K562 (cell line): Measurements from ENCODE around the gene GULP1. TPM values are rescaled to one million over a fixed set of nuclear protein-coding genes. Genes with fewer than 3 reads are reported as not detected.

Experiments used
- ATAC-seq: fragments of 200-7000 bp; cut with Tn5 transposase; 3 replicates; pipeline ENCODE4 v1.9.1; 2020; ENCODE audit warnings: moderate library complexity
- BruUV-seq: library from RNA; stranded (reverse); fragments of 400-500 nt; replicated peaks from 2 replicates; lab custom pipeline; 2021; lab: Mats Ljungman, UMichigan
- CTCF ChIA-PET: fragments of 300-600 bp; formaldehyde crosslinking; extraction: SDS; loops from one replicate; lab custom pipeline; 2021; ENCODE audit warnings: low intra/inter-chr PET ratio; lab: Yijun Ruan, JAX
- POLR2A ChIA-PET: fragments of 300-600, 350-650 bp; sonication (Branson Sonifier 250); formaldehyde crosslinking; extraction: SDS; loops from one replicate; lab custom pipeline; 2021; ENCODE audit warnings: antibody characterized with exemption, inconsistent platforms; lab: Yijun Ruan, JAX
- DNase-seq, 4 experiments: peaks; one replicate each; pipeline versions ENCODE4 v3.0.0 to v3.0.0-alpha.2; 2011 to 2018; ENCODE audit warnings: low spot score in 3 of 4, mixed read lengths in 3 of 4; ENCODE audit errors: extremely low read depth in 1 of 4
- FAIRE-seq: peaks from 2 replicates; lab custom pipeline; 2011; peaks lifted over from hg19 to GRCh38; lab: Jason Lieb, UNC
- H2AFZ ChIP-seq: 2 replicates; pipeline ENCODE4 v1.6.0; 2011; ENCODE audit warnings: low read depth, low read length, control low read depth, inconsistent platforms
- H3K27ac ChIP-seq: fragments of 200-600 bp; 3 replicates; pipeline ENCODE4 v1.8.0; 2011; ENCODE audit warnings: low read depth, mild to moderate bottlenecking, control low read depth, inconsistent platforms, low read length, moderate library complexity, mixed read lengths; ENCODE audit errors: extremely low read depth
- H3K27me3 ChIP-seq, 2 experiments: fragments of 300-600 bp in 1 of 2; 2 replicates in 1 of 2; 3 replicates in 1 of 2; pipeline versions ENCODE4 v1.6.0 to v1.8.0; 2011; ENCODE audit warnings: inconsistent platforms in 2 of 2, low read length in 2 of 2, mild to moderate bottlenecking in 1 of 2, mixed read lengths in 1 of 2, moderate library complexity in 1 of 2; ENCODE audit not compliant: control insufficient read depth in 2 of 2, insufficient read depth in 2 of 2
- H3K36me3 ChIP-seq: fragments of 300-600 bp; 3 replicates; pipeline ENCODE4 v1.8.0; 2011; ENCODE audit warnings: mild to moderate bottlenecking, low read length, inconsistent platforms; ENCODE audit not compliant: control insufficient read depth, insufficient read depth
- H3K4me1 ChIP-seq, 2 experiments: fragments of 200-600 bp in 1 of 2; replicated peaks in 1 of 2; 2 replicates in 1 of 2; 3 replicates in 1 of 2; pipeline versions ENCODE4 v1.5.1 to v1.8.0; 2011; ENCODE audit warnings: inconsistent platforms in 2 of 2, low read length in 2 of 2, mild to moderate bottlenecking in 1 of 2, mixed read lengths in 1 of 2, moderate library complexity in 1 of 2; ENCODE audit not compliant: control insufficient read depth in 2 of 2, insufficient read depth in 2 of 2
- H3K4me2 ChIP-seq: 2 replicates; pipeline ENCODE4 v1.6.1; 2011; ENCODE audit warnings: low read length, control low read depth, inconsistent platforms, mixed read lengths; ENCODE audit not compliant: insufficient read depth
- H3K4me3 ChIP-seq: fragments of 200-600 bp; sonication (generic), shearing (Covaris generic); 2 replicates; pipeline ENCODE4 v1.5.1; 2016; ENCODE audit warnings: control low read depth, inconsistent platforms
- H3K79me2 ChIP-seq: fragments of 200-600 bp; 3 replicates; pipeline ENCODE4 v1.8.0; 2011; ENCODE audit warnings: low read length, inconsistent platforms; ENCODE audit not compliant: control insufficient read depth, insufficient read depth
- H3K9ac ChIP-seq, 2 experiments: 2 replicates each; pipeline versions ENCODE4 v1.6.0 to v1.6.1; 2011; ENCODE audit warnings: low read depth in 2 of 2, low read length in 2 of 2, control low read depth in 1 of 2, inconsistent platforms in 1 of 2, mild to moderate bottlenecking in 1 of 2, mixed read lengths in 1 of 2; ENCODE audit not compliant: insufficient read depth in 1 of 2
- H3K9me1 ChIP-seq: one replicate; pipeline ENCODE4 v1.6.0; 2011; ENCODE audit warnings: inconsistent platforms, mild to moderate bottlenecking, low read length, moderate library complexity; ENCODE audit not compliant: control insufficient read depth, insufficient read depth
- H3K9me3 ChIP-seq: replicated peaks from 2 replicates; pipeline ENCODE4 v1.5.1; 2011; ENCODE audit warnings: low read depth, low read length, inconsistent platforms; ENCODE audit not compliant: control insufficient read depth, insufficient read depth
- H4K20me1 ChIP-seq: replicated peaks from 2 replicates; pipeline ENCODE4 v1.6.1; 2011; ENCODE audit warnings: low read length, inconsistent platforms, mixed read lengths; ENCODE audit not compliant: control insufficient read depth, insufficient read depth
- BHLHE40 ChIP-seq: IDR thresholded peaks from 2 replicates; pipeline ENCODE4 v1.6.1; 2011; ENCODE audit warnings: low read length, improper control_type of control experiment
- CXXC5 ChIP-seq: fragments of 250-450 bp; sonication (Bioruptor Pico); IDR thresholded peaks from 2 replicates; pipeline ENCODE4 v1.8.0; 2022; ENCODE audit warnings: inconsistent platforms, mild to moderate bottlenecking, moderate library complexity
- E2F3 ChIP-seq: fragments of 250-450 bp; sonication (Bioruptor Pico); IDR thresholded peaks from 2 replicates; pipeline ENCODE4 v1.4.0; 2020; ENCODE audit warnings: mild to moderate bottlenecking
- E2F5 ChIP-seq: sonication (generic); formaldehyde crosslinking; IDR thresholded peaks from 2 replicates; pipeline ENCODE4 v1.8.0; 2022; ENCODE audit warnings: mild to moderate bottlenecking, missing genetic modification reagents
- ESRRB ChIP-seq: fragments of 250-450 bp; sonication (Bioruptor Pico); IDR thresholded peaks from 2 replicates; pipeline ENCODE4 v1.5.0; 2020; ENCODE audit warnings: mild to moderate bottlenecking, moderate library complexity, borderline replicate concordance
- HOMEZ ChIP-seq: fragments of 250-450 bp; sonication (Bioruptor Pico); IDR thresholded peaks from 2 replicates; pipeline ENCODE4 v1.4.0; 2020; ENCODE audit warnings: mild to moderate bottlenecking, moderate library complexity
- KAT8 ChIP-seq: fragments of 450-650 bp; IDR thresholded peaks from 2 replicates; pipeline ENCODE4 v1.6.1; 2016; ENCODE audit warnings: low read depth, mild to moderate bottlenecking
- KHSRP ChIP-seq: fragments of 450-650 bp; IDR thresholded peaks from 2 replicates; pipeline ENCODE4 v1.6.1; 2017
- MECOM ChIP-seq: fragments of 250-450 bp; sonication (Bioruptor Pico); IDR thresholded peaks from 2 replicates; pipeline ENCODE4 v1.8.0; 2022; ENCODE audit warnings: inconsistent platforms
- NR2C1 ChIP-seq, 2 experiments: fragments of 450-650 bp; IDR thresholded peaks; 2 replicates each; pipeline ENCODE4 v1.6.1; 2017; ENCODE audit warnings: mild to moderate bottlenecking in 2 of 2, antibody characterized with exemption in 1 of 2, inconsistent platforms in 1 of 2, missing compliant biosample characterization in 1 of 2, missing genetic modification characterization in 1 of 2
- OTX1 ChIP-seq: fragments of 450-650 bp; formaldehyde crosslinking; IDR thresholded peaks from 2 replicates; pipeline ENCODE4 v1.4.0; 2022; ENCODE audit warnings: mild to moderate bottlenecking
- PRMT5 ChIP-seq: sonication (generic); formaldehyde crosslinking; IDR thresholded peaks from 2 replicates; pipeline ENCODE4 v1.5.0; 2020; ENCODE audit warnings: missing genetic modification reagents
- RBM22 ChIP-seq: fragments of 200-400 bp; formaldehyde crosslinking; IDR thresholded peaks from 2 replicates; pipeline ENCODE4 v1.6.1; 2018; ENCODE audit warnings: low read length, low read depth; ENCODE audit not compliant: poor library complexity, severe bottlenecking
- RCOR1 ChIP-seq, 2 experiments: IDR thresholded peaks; 2 replicates each; pipeline ENCODE4 v1.6.1; 2012; ENCODE audit warnings: low read depth in 2 of 2, low read length in 2 of 2, borderline replicate concordance in 1 of 2, improper control_type of control experiment in 1 of 2
- SREBF2 ChIP-seq: sonication (generic); formaldehyde crosslinking; IDR thresholded peaks from 2 replicates; pipeline ENCODE4 v1.4.0; 2020; ENCODE audit warnings: mild to moderate bottlenecking, missing genetic modification reagents
- SRSF3 ChIP-seq: fragments of 200-400 bp; formaldehyde crosslinking; IDR thresholded peaks from 2 replicates; pipeline ENCODE4 v1.6.1; 2016; ENCODE audit warnings: mild to moderate bottlenecking, low read length, moderate library complexity; ENCODE audit not compliant: insufficient read depth
- TAL1 ChIP-seq: fragments of 450-650 bp; IDR thresholded peaks from 2 replicates; pipeline ENCODE4 v1.6.1; 2016; ENCODE audit warnings: mild to moderate bottlenecking
- XRCC3 ChIP-seq: fragments of 450-650 bp; IDR thresholded peaks from 2 replicates; pipeline ENCODE4 v1.6.1; 2017; ENCODE audit warnings: mild to moderate bottlenecking, moderate library complexity
- ZNF197 ChIP-seq: fragments of 200-800 bp; sonication (Bioruptor generic); IDR thresholded peaks from 2 replicates; pipeline ENCODE4 v1.6.1; 2016; ENCODE audit warnings: low read depth, missing genetic modification characterization, missing compliant biosample characterization
- ZNF316 ChIP-seq: fragments of 450-650 bp; IDR thresholded peaks from 2 replicates; pipeline ENCODE4 v1.6.1; 2016
- WGBS: fragments of 100-300 bp; shearing (Covaris generic); methylation state at CpG from one replicate; pipeline ENCODE4 v1.1.6; 2016; ENCODE audit warnings: low coverage, mixed read lengths; ENCODE audit not compliant: insufficient coverage; ENCODE audit errors: missing lambda C conversion rate; 5-methylcytosine and 5-hydroxymethylcytosine counted together
- in situ Hi-C: fragments of 300-500 bp; cut with MboI; formaldehyde crosslinking; loops from 4 replicates; pipeline ENCODE4 v1.15.0; 2018; ENCODE audit warnings: inconsistent platforms, mixed read lengths
- intact Hi-C: fragments of 100-400 bp; cut with micrococcal nuclease; formaldehyde crosslinking; loops from 2 replicates; pipeline ENCODE4 v1.14.2; 2022
- polyA plus RNA-seq, 8 experiments: library from polyadenylated mRNA; depleted of rRNA in 4 of 8; stranded (reverse) in 5 of 8; unstranded in 3 of 8; fragments of >200 nt; fragmentation: Nextera tagmentation in 2 of 8; fragmentation: Illumina TruSeq in 1 of 8; extraction: Ambion mirVana in 2 of 8; extraction: Trizol in 1 of 8; gene quantifications; 2 replicates each; pipeline versions ENCODE4 v1.2.1 to v1.2.3, GENCODE V29; 2011 to 2014; ENCODE audit warnings: inconsistent platforms in 1 of 8, missing spikeins in 1 of 8
- total RNA-seq, 7 experiments: library from RNA; depleted of rRNA in 6 of 7; stranded (reverse); fragments of >200 nt in 6 of 7; fragmentation: Illumina TruSeq in 2 of 7; extraction: Trizol in 2 of 7; gene quantifications; 2 replicates each; pipeline versions ENCODE4 v1.2.1 to v1.2.3, GENCODE V29; 2011 to 2021; ENCODE audit warnings: low replicate concordance in 1 of 7

GULP1 gene
- total and polyA plus RNA-seq, 9 of the 15 experiments (the other 6 are each of a cell fraction or from before 2014, with no cell fraction given): 8.5 to 25.3 (median 19.5) TPM

- Histone ChIP-seq H3K4me2 (no peak overlapping the region), H2AFZ (no peak overlapping the region), H3K27me3 (no peaks in the 10 kb centered on the region), H3K4me3 (no peak overlapping the region)
- CTCF ChIA-PET: no interaction called here
- intact Hi-C loops: no loop called here
- TF ChIP-seq SREBF2 (CRISPR knock-in tag) (no peak), CXXC5 (CRISPR knock-in tag) (no peak), MECOM (no peak), ZNF316 (no peak), PRMT5 (CRISPR knock-in tag) (no peak), E2F3 (CRISPR knock-in tag) (no peak), KAT8 (no peak), BHLHE40 (no peak), KHSRP (no peak), E2F5 (CRISPR knock-in tag) (no peak), OTX1 (CRISPR knock-in tag) (no peak), TAL1 (no peak), RBM22 (no peak), NR2C1 (IDR thresholded peaks at IDR 0.05) (no peak), NR2C1 (tag; IDR thresholded peaks at IDR 0.05) (no peak), SRSF3 (no peak), ESRRB (CRISPR knock-in tag) (no peak), RCOR1 (IDR thresholded peaks at IDR 0.05; ENCODE audit: borderline replicate concordance in 1 of 2, low read depth in 2 of 2, low read length in 2 of 2) (no peak), HOMEZ (CRISPR knock-in tag) (no peak), XRCC3 (no peak), ZNF197 (CRISPR knock-in tag) (no peak)
- TF ChIP-seq, all 486 proteins: peak for 0
- 45% methylated on average over 2 of the region's 2 CpGs for WGBS
- FAIRE-seq (no peak), DNase-seq (no peak), ATAC-seq (no peak)
- no peaks in the 10 kb centered on the region for H3K9me1 ChIP-seq
- H3K9me3 ChIP-seq: no peaks in the 10 kb centered on the region
- no peak overlapping the region for H3K27ac ChIP-seq
- in situ Hi-C loops: no loop called here
- no peak overlapping the region for H3K9ac ChIP-seq
- no peaks in the 10 kb centered on the region for H3K79me2 ChIP-seq
- no peaks in the 10 kb centered on the region for H3K4me1 ChIP-seq
- no TSS peak for BruUV-seq
- H3K36me3 ChIP-seq: no peaks in the 10 kb centered on the region
- no peaks in the 10 kb centered on the region for H4K20me1 ChIP-seq
- POLR2A ChIA-PET: no interaction called here
Observed at GRCh38 chr2:188582211-188582610, 290.5 kb downstream of the GULP1 start.
